Measurements from ENCODE around the gene C1orf50.

C1orf50 gene

GRCh38 chr1:42752284-42752683, 14.8 kb upstream of the C1orf50 start:
- DNase-seq = no peak
- in situ Hi-C loops (cut with HindIII; ENCODE audit: low pct_ligation_motif_present, low pct_unique_long_range_greater_than_20kb, low sequenced_read_pairs) = no loop called here

GRCh38 chr1:42753070-42753469, 14.0 kb upstream of the C1orf50 start:
- DNase-seq = no peak
- in situ Hi-C loops (cut with HindIII; ENCODE audit: low pct_ligation_motif_present, low pct_unique_long_range_greater_than_20kb, low sequenced_read_pairs) = no loop called here

DNA sequence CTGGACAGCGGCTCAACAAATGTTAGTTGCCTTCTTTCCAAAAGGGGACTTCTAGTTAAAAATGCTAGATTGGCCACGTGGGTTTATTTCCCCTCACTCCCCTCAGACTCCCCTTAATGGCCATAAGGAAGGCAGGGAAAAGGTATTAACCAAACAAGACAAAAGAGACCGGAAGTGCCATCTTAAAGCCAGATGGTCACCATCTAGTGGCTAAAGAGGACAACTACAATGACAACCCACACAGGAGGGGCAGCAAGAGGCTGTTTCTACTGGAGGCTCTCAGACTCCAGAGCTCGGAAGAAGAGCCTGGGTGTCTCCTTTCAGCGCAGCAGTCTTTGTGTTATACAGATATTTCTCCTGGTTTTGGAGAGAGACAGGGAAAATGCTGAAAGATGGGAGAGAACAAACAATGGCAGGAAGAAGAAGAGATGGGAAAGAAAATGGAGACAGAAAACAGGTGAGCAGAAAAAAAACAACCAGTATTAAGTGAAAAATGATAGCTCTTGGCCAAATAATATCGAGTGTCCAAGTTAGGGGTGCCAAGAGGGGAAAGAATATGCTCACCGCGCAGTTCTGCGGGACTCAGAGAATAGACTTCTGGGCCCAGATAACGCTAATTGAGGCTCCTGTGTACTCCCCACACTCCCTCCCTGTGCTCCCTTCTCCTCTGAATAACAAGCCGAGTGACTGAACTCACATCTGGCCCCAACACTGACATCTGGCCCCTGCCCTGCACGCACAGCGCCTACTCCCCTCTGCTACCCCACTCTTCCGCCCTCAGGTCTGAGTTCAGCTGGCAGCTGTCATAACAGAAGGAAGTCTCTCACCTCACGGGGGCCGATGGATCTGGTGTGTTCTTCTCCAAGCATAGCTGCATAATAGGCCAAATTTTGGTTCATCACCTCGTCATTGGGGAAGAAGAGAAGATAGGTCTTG, 9.8 kb upstream of the C1orf50 start:
- in situ Hi-C loops (cut with HindIII; ENCODE audit: low pct_ligation_motif_present, low pct_unique_long_range_greater_than_20kb, low sequenced_read_pairs) = no loop called here
- peak; percentile 67 for DNase-seq

DNA sequence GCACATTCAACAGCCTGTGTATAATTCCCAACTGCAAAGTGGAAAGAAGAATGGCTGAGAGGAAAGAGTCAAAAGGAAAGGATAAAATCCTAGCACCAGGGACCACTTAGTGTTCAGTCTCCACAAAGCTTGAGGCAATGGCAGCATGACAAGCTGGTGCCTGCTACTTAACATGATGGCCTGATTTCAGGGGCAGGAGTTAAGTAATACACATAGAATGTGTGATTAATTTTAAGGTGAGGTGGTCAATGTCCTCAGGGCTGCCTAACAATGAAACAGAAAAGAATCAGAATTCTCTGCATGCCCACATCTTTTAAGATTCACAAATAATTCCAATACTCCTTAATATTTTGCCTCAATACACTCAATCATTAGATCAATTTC, 9.2 kb upstream of the C1orf50 start:
- DNase-seq = no peak
- in situ Hi-C loops (cut with HindIII; ENCODE audit: low pct_ligation_motif_present, low pct_unique_long_range_greater_than_20kb, low sequenced_read_pairs) = no loop called here

DNA sequence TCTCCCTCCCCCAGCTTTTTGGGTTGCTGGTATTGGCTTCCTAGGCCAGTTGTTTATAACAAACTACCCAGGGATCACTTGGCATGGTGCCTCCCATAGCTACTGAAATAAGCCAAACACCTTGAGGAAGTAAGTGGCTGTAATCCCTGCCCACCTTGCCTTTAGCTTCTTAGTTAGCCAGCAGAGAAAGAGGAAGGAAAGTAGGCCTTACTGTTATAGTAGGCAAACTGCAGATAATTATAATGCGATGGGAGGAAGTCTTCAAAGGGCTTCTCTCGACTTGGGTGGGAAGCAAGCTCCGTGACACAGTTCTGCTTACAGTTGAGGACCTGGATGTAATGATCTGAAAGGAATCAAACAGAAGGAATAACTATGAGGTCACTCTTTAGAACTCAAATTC, 8.4 kb upstream of the C1orf50 start:
- DNase-seq = no peak
- in situ Hi-C loops (cut with HindIII; ENCODE audit: low pct_ligation_motif_present, low pct_unique_long_range_greater_than_20kb, low sequenced_read_pairs) = no loop called here

- in situ Hi-C loops (cut with HindIII; ENCODE audit: low pct_ligation_motif_present, low pct_unique_long_range_greater_than_20kb, low sequenced_read_pairs) = no loop called here
- DNase-seq = no peak
Measured at GRCh38 chr1:42759114-42759513, 7.9 kb upstream of the C1orf50 start.

- DNase-seq = no peak
- in situ Hi-C loops (cut with HindIII; ENCODE audit: low pct_ligation_motif_present, low pct_unique_long_range_greater_than_20kb, low sequenced_read_pairs) = no loop called here
Measured at GRCh38 chr1:42761567-42761966, 5.5 kb upstream of the C1orf50 start.

GRCh38 chr1:42762269-42762668, 4.8 kb upstream of the C1orf50 start:
- in situ Hi-C loops (cut with HindIII; ENCODE audit: low pct_ligation_motif_present, low pct_unique_long_range_greater_than_20kb, low sequenced_read_pairs) = no loop called here
- DNase-seq = no peak

GRCh38 chr1:42765269-42765668, 1.8 kb upstream of the C1orf50 start:
- in situ Hi-C loops (cut with HindIII; ENCODE audit: low pct_ligation_motif_present, low pct_unique_long_range_greater_than_20kb, low sequenced_read_pairs) = no loop called here

GRCh38 chr1:42765832-42766740, 963 bp upstream of the C1orf50 start:
- in situ Hi-C loops (cut with HindIII; ENCODE audit: low pct_ligation_motif_present, low pct_unique_long_range_greater_than_20kb, low sequenced_read_pairs) = no loop called here
- peak; percentile 78 for DNase-seq

More at GRCh38 chr1:42765269-42765668, 1.8 kb upstream of the C1orf50 start:
- no peak for DNase-seq

GRCh38 chr1:42767510-42768000, 506 bp downstream of the C1orf50 start:
- DNase-seq = peak; percentile 5
- in situ Hi-C loops (cut with HindIII; ENCODE audit: low pct_ligation_motif_present, low pct_unique_long_range_greater_than_20kb, low sequenced_read_pairs) = no loop called here

GRCh38 chr1:42768172-42768571, 1.1 kb downstream of the C1orf50 start:
- DNase-seq = no peak
- in situ Hi-C loops (cut with HindIII; ENCODE audit: low pct_ligation_motif_present, low pct_unique_long_range_greater_than_20kb, low sequenced_read_pairs) = no loop called here

GRCh38 chr1:42769811-42770210, 2.8 kb downstream of the C1orf50 start:
- DNase-seq = no peak
- in situ Hi-C loops (cut with HindIII; ENCODE audit: low pct_ligation_motif_present, low pct_unique_long_range_greater_than_20kb, low sequenced_read_pairs) = no loop called here

- no peak for DNase-seq
- in situ Hi-C loops (cut with HindIII; ENCODE audit: low pct_ligation_motif_present, low pct_unique_long_range_greater_than_20kb, low sequenced_read_pairs) = no loop called here
Measured at GRCh38 chr1:42773420-42773819, 6.4 kb downstream of the C1orf50 start.

- in situ Hi-C loops (cut with HindIII; ENCODE audit: low pct_ligation_motif_present, low pct_unique_long_range_greater_than_20kb, low sequenced_read_pairs) = no loop called here
- DNase-seq = no peak
Measured at GRCh38 chr1:42774928-42775526, 8.0 kb downstream of the C1orf50 start.

DNA sequence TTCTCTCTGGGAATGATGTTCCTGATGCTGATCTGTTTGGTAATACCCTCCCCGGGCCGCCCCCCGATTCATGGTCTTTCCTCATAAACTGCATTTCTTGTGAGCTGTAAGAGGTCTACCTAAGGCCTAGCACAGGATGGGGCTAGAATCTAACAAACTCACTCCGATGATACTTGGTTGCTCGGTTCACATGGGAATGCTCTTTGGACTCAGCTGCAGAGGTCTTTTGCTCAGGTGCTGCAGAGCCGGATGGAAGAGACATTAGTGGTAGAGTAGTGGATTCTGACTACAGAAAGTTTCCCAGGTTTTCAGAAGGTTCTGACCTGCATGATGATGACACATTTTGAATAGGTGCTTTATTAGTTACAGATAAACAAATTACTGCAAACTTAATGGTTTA, 9.5 kb downstream of the C1orf50 start:
- in situ Hi-C loops (cut with HindIII; ENCODE audit: low pct_ligation_motif_present, low pct_unique_long_range_greater_than_20kb, low sequenced_read_pairs) = no loop called here

DNA sequence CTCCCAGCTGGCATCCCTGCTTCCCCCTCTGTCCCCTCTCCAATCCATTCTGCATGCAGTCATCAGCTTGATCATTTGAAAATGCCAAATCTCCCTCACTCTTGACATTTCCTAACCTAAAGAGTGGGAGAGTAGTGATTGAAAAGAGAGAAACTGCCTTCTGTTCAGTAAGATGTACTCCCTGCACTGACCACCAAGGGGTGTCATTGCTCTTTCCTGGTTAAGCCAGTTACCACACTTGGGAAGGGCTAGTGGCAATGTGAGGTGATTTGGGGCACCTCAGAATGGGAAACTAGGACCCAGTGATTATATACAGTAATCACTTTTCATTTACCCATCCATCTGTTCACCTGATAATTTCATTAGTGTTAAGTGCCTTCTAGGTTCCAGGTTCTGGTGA, 10.8 kb downstream of the C1orf50 start:
- in situ Hi-C loops (cut with HindIII; ENCODE audit: low pct_ligation_motif_present, low pct_unique_long_range_greater_than_20kb, low sequenced_read_pairs) = no loop called here
- peak; percentile 44 for DNase-seq

More for the DNA sequence above, 9.5 kb downstream of the C1orf50 start:
- DNase-seq = no peak

DNA sequence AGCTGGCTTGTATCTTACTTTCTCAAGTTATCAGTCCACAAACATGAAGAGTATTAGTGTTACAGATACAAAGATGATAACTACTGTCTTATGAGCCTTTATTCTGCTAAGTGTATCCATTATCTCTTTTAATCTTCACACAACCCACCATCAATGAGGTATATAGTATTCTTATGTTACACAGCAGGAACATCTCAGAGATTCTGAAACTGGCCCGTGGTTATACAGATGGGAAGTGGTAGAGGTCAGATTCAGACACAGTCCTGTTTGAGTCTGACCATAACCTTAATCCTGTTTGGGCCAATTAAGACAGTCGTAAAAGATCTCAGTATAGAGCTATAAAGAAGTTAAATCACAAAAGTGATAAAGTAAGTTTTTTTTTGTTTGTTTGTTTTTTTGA, 12.7 kb downstream of the C1orf50 start:
- DNase-seq = no peak
- in situ Hi-C loops (cut with HindIII; ENCODE audit: low pct_ligation_motif_present, low pct_unique_long_range_greater_than_20kb, low sequenced_read_pairs) = no loop called here

- no peak for DNase-seq
- in situ Hi-C loops (cut with HindIII; ENCODE audit: low pct_ligation_motif_present, low pct_unique_long_range_greater_than_20kb, low sequenced_read_pairs) = no loop called here
Measured at GRCh38 chr1:42780176-42780575, 13.1 kb downstream of the C1orf50 start.

Measured in ACHN (cell line).